GM12873 (cell line): ENCODE data around the gene HCN2.

ENCODE experiments used
- CTCF ChIP-seq: IDR thresholded peaks from 2 replicates; pipeline ENCODE4 v1.5.1; 2012; ENCODE audit warnings: low read depth, mild to moderate bottlenecking, moderate library complexity, low read length, control low read depth; ENCODE audit not compliant: insufficient read depth; ENCODE audit errors: missing control alignments

HCN2 gene

GRCh38 chr19:623175-623916 lies 33.7 kb downstream of the HCN2 start:
- TF ChIP-seq CTCF: no peak

GRCh38 chr19:623974-624373 lies 34.3 kb downstream of the HCN2 start:
- no peak for TF ChIP-seq CTCF

- no peak for TF ChIP-seq CTCF
Measured at GRCh38 chr19:624433-625109, 34.9 kb downstream of the HCN2 start.

- TF ChIP-seq CTCF: no peak
Measured at GRCh38 chr19:625257-625656, 35.6 kb downstream of the HCN2 start.

- peak; percentile 46 for TF ChIP-seq CTCF
Measured at GRCh38 chr19:628168-628567, 38.5 kb downstream of the HCN2 start.

GRCh38 chr19:629961-630714 lies 40.5 kb downstream of the HCN2 start:
- TF ChIP-seq CTCF: no peak

- TF ChIP-seq CTCF: no peak
Measured at GRCh38 chr19:632579-633067, 42.9 kb downstream of the HCN2 start.
